H9 (cell line): ENCODE results near the gene PRSS16. TPM values are rescaled to one million over a fixed set of nuclear protein-coding genes. Genes with fewer than 3 reads are reported as not detected.

Source experiments
- DNase-seq: peaks from one replicate; pipeline ENCODE4 v3.0.0-alpha.2; 2017
- H2AFZ ChIP-seq: one replicate; pipeline ENCODE4 v1.6.1; 2013; ENCODE audit warnings: mild to moderate bottlenecking, low read length, control low read depth, moderate library complexity
- H2AK5ac ChIP-seq: 2 replicates; pipeline ENCODE4 v1.6.1; 2013; ENCODE audit warnings: low read length, control low read depth, mixed read lengths; ENCODE audit not compliant: insufficient read length
- H2BK120ac ChIP-seq: one replicate; pipeline ENCODE4 v1.6.1; 2013; ENCODE audit warnings: low read depth, mild to moderate bottlenecking, low read length, control low read depth, inconsistent platforms; ENCODE audit not compliant: poor library complexity, severe bottlenecking
- H2BK12ac ChIP-seq: 2 replicates; pipeline ENCODE4 v1.6.1; 2013; ENCODE audit warnings: low read length, control low read depth, mixed read lengths, low read depth; ENCODE audit not compliant: insufficient read length
- H2BK15ac ChIP-seq: 2 replicates; pipeline ENCODE4 v1.6.1; 2013; ENCODE audit warnings: low read depth, low read length, control low read depth
- H2BK20ac ChIP-seq: one replicate; pipeline ENCODE4 v1.6.1; 2013; ENCODE audit warnings: low read depth, mild to moderate bottlenecking, low read length, control low read depth, inconsistent platforms; ENCODE audit not compliant: poor library complexity, severe bottlenecking
- H2BK5ac ChIP-seq: 2 replicates; pipeline ENCODE4 v1.6.1; 2013; ENCODE audit warnings: low read length, control low read depth, mixed read lengths; ENCODE audit not compliant: insufficient read length
- H3K14ac ChIP-seq: 2 replicates; pipeline ENCODE4 v1.6.1; 2013; ENCODE audit warnings: low read length, control low read depth; ENCODE audit not compliant: insufficient read depth
- H3K18ac ChIP-seq: 2 replicates; pipeline ENCODE4 v1.6.1; 2013; ENCODE audit warnings: low read depth, mild to moderate bottlenecking, mixed read lengths, low read length, control low read depth; ENCODE audit not compliant: insufficient read length
- H3K23ac ChIP-seq: 2 replicates; pipeline ENCODE4 v1.6.1; 2013; ENCODE audit warnings: low read length, control low read depth, mixed read lengths, low read depth; ENCODE audit not compliant: insufficient read length
- H3K23me2 ChIP-seq: 2 replicates; pipeline ENCODE4 v1.6.1; 2013; ENCODE audit warnings: low read depth, mild to moderate bottlenecking, mixed read lengths, low read length, control low read depth; ENCODE audit not compliant: insufficient read length, poor library complexity, severe bottlenecking
- H3K27ac ChIP-seq: 2 replicates; pipeline ENCODE4 v1.5.1; 2013; ENCODE audit warnings: low read length, control low read depth, mixed read lengths, low read depth; ENCODE audit not compliant: insufficient read length
- H3K27me3 ChIP-seq: 2 replicates; pipeline ENCODE4 v1.6.1; 2013; ENCODE audit warnings: low read length, control low read depth, inconsistent platforms; ENCODE audit not compliant: insufficient read depth
- H3K4ac ChIP-seq: 2 replicates; pipeline ENCODE4 v1.6.1; 2013; ENCODE audit warnings: low read depth, mild to moderate bottlenecking, control low read depth, inconsistent platforms, low read length, moderate library complexity
- H3K4me1 ChIP-seq: 2 replicates; pipeline ENCODE4 v1.6.1; 2013; ENCODE audit warnings: low read length, control low read depth, inconsistent platforms; ENCODE audit not compliant: insufficient read depth
- H3K4me2 ChIP-seq: 2 replicates; pipeline ENCODE4 v1.6.1; 2013; ENCODE audit warnings: low read length, control low read depth, mixed read lengths; ENCODE audit not compliant: insufficient read length, insufficient read depth
- H3K56ac ChIP-seq: 2 replicates; pipeline ENCODE4 v1.6.1; 2013; ENCODE audit warnings: low read depth, mild to moderate bottlenecking, mixed read lengths, low read length, control low read depth; ENCODE audit not compliant: insufficient read length
- H3K79me1 ChIP-seq: 2 replicates; pipeline ENCODE4 v1.6.1; 2013; ENCODE audit warnings: low read depth, mild to moderate bottlenecking, moderate library complexity, low read length, control low read depth, inconsistent platforms; ENCODE audit not compliant: insufficient read depth, poor library complexity, severe bottlenecking
- H3K79me2 ChIP-seq: 2 replicates; pipeline ENCODE4 v1.6.1; 2013; ENCODE audit warnings: low read length, control low read depth, inconsistent platforms; ENCODE audit not compliant: insufficient read depth
- H3K9ac ChIP-seq: 2 replicates; pipeline ENCODE4 v1.6.1; 2013; ENCODE audit warnings: low read length, control low read depth, mixed read lengths; ENCODE audit not compliant: insufficient read length; ENCODE audit errors: extremely low read depth
- H3K9me3 ChIP-seq: one replicate; pipeline ENCODE4 v1.6.1; 2013; ENCODE audit warnings: low read depth, low read length, inconsistent platforms; ENCODE audit not compliant: control insufficient read depth
- H3T11ph ChIP-seq: one replicate; pipeline ENCODE4 v1.6.1; 2013; ENCODE audit warnings: mild to moderate bottlenecking, low read length, control low read depth, inconsistent platforms
- H4K20me1 ChIP-seq: one replicate; pipeline ENCODE4 v1.6.1; 2013; ENCODE audit not compliant: control insufficient read depth, insufficient read length, insufficient read depth
- H4K5ac ChIP-seq: 2 replicates; pipeline ENCODE4 v1.6.1; 2013; ENCODE audit warnings: low read depth, mild to moderate bottlenecking, mixed read lengths, low read length, control low read depth; ENCODE audit not compliant: insufficient read length
- H4K8ac ChIP-seq: replicated peaks from 2 replicates; pipeline ENCODE4 v1.6.1; 2013; ENCODE audit warnings: low read length, control low read depth, mixed read lengths, low read depth; ENCODE audit not compliant: insufficient read length
- H4K91ac ChIP-seq: 2 replicates; pipeline ENCODE4 v1.6.1; 2013; ENCODE audit warnings: low read depth, mild to moderate bottlenecking, moderate library complexity, mixed read lengths, low read length, control low read depth; ENCODE audit not compliant: insufficient read length
- H3K27ac Mint-ChIP-seq, 3 experiments: 2 replicates in 2 of 3; 3 replicates in 1 of 3; pipeline ENCODE4 v1.8.0; 2020 to 2021; ENCODE audit warnings: mixed read lengths in 3 of 3, mild to moderate bottlenecking in 1 of 3, moderate library complexity in 1 of 3
- H3K27me3 Mint-ChIP-seq: 2 replicates; pipeline ENCODE4 v1.8.0; 2021; ENCODE audit warnings: low read depth, mild to moderate bottlenecking, moderate library complexity, mixed read lengths
- H3K36me3 Mint-ChIP-seq, 3 experiments: 2 replicates in 2 of 3; 3 replicates in 1 of 3; pipeline ENCODE4 v1.8.0; 2020 to 2021; ENCODE audit warnings: low read depth in 3 of 3, mixed read lengths in 3 of 3; ENCODE audit not compliant: insufficient read depth in 1 of 3
- H3K4me1 Mint-ChIP-seq, 2 experiments: 2 replicates each; pipeline ENCODE4 v1.8.0; 2020; ENCODE audit warnings: mixed read lengths in 2 of 2
- H3K4me3 Mint-ChIP-seq, 2 experiments: 2 replicates in 1 of 2; 3 replicates in 1 of 2; pipeline ENCODE4 v1.8.0; 2020 to 2021; ENCODE audit warnings: mild to moderate bottlenecking in 2 of 2, mixed read lengths in 2 of 2, moderate library complexity in 1 of 2
- H3K9me3 Mint-ChIP-seq, 2 experiments: 2 replicates in 1 of 2; 3 replicates in 1 of 2; pipeline ENCODE4 v1.8.0; 2020; ENCODE audit warnings: mild to moderate bottlenecking in 2 of 2, mixed read lengths in 2 of 2, moderate library complexity in 1 of 2
- WGBS: extraction: QIAGEN DNeasy Blood & Tissue Kit; methylation state at CpG from one replicate; pipeline ENCODE4 v1.1.7; 2013; ENCODE audit warnings: missing lambda C conversion rate, low lambda C conversion rate, mixed read lengths; ENCODE audit not compliant: insufficient read length; ENCODE audit errors: extremely low coverage; 5-methylcytosine and 5-hydroxymethylcytosine counted together
- total RNA-seq: library from RNA; stranded (reverse); gene quantifications from 2 replicates; pipeline ENCODE4 v1.2.1, GENCODE V29; 2021
- TF ChIP-seq, protein P1 (sequence below): fragments of 200-600 bp; sonication (generic); conservative IDR thresholded peaks from 3 replicates; pipeline ENCODE4 v1.8.0; 2021; ENCODE audit warnings: antibody characterized with exemption, mild to moderate bottlenecking

PRSS16 gene
- total RNA-seq, 1 experiment from 2014 or later = 14.8 TPM

DNA sequence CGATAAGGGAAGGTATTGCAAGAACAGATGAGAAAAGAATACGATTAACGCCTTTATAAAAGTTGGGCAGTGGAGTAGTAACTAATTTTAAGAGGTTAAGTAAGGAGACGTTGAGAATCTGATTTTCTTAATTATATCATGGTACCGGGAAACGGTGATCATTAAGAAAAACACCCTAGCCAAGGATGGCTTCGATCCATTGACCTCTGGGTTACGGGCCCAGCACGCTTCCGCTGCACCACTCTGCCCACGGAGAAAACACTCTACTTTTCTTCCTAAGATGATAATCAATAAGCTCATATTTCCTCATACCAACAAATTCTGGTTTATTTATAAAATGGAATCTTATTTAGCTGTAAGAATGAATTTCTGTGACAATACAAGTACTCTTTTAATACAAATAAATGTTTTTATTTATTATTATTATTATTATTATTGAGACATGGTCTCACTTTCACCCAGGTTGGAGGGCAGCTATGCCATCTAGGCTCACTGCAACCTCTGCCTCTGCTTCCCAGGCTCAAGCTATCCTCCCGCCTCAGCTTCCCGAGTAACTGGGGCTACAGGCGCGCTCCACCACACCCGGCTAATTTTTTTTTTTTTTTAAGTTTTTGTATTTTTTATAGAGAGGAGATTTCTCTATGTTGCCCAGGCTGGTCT, 56.2 kb downstream of the PRSS16 start:
- Histone ChIP-seq H4K20me1 (no peaks in the 10 kb centered on the region), H3K4me1 (no peaks in the 10 kb centered on the region), H2BK5ac (no peak overlapping the region), H4K8ac (no peak overlapping the region), H3K18ac (no peak overlapping the region), H3K9ac (no peak overlapping the region), H4K91ac (no peak overlapping the region), H3K27me3 (no peaks in the 10 kb centered on the region), H3K14ac (no peak overlapping the region), H3T11ph (no peak overlapping the region), H3K4me2 (peak overlapping the region; percentile 33), H3K79me2 (no peaks in the 10 kb centered on the region), H2BK15ac (no peak overlapping the region), H2BK120ac (no peak overlapping the region), H3K23me2 (peaks cover 5% of the 10 kb centered on the region), H3K27ac (no peak overlapping the region), H2BK12ac (no peak overlapping the region), H3K4ac (no peak overlapping the region), H3K56ac (no peak overlapping the region), H3K9me3 (no peaks in the 10 kb centered on the region), H2AK5ac (no peak overlapping the region), H3K23ac (no peak overlapping the region), H2BK20ac (no peak overlapping the region), H4K5ac (no peak overlapping the region), H3K79me1 (no peaks in the 10 kb centered on the region), H2AFZ (no peak overlapping the region)
- TF ChIP-seq, protein P1, sequence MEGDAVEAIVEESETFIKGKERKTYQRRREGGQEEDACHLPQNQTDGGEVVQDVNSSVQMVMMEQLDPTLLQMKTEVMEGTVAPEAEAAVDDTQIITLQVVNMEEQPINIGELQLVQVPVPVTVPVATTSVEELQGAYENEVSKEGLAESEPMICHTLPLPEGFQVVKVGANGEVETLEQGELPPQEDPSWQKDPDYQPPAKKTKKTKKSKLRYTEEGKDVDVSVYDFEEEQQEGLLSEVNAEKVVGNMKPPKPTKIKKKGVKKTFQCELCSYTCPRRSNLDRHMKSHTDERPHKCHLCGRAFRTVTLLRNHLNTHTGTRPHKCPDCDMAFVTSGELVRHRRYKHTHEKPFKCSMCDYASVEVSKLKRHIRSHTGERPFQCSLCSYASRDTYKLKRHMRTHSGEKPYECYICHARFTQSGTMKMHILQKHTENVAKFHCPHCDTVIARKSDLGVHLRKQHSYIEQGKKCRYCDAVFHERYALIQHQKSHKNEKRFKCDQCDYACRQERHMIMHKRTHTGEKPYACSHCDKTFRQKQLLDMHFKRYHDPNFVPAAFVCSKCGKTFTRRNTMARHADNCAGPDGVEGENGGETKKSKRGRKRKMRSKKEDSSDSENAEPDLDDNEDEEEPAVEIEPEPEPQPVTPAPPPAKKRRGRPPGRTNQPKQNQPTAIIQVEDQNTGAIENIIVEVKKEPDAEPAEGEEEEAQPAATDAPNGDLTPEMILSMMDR = no peak
- Mint-ChIP-seq H3K9me3 (no peaks in the 10 kb centered on the region), H3K4me1 (peaks cover 2 to 9% of the 10 kb centered on the region in 2 experiments; a peak in 2 of 4 replicates), H3K36me3 (no peaks in the 10 kb centered on the region), H3K27ac (no peak overlapping the region), H3K4me3 (peak overlapping the region in 1 of 2 experiments; percentile 69; a peak in 3 of 5 replicates), H3K27me3 (peaks cover 26% of the 10 kb centered on the region)
- WGBS = no CpG with 5 or more reads among the region's 16 CpGs
- no peak for DNase-seq

Other genes starting within 250 kb of the PRSS16 start
- gene POM121L2, start 64.6 kb downstream of the PRSS16 start, total RNA-seq = not detected in 2 replicates
- gene ZNF391, start 141.1 kb downstream of the PRSS16 start, total RNA-seq = 4.4 and 5.4 TPM in 2 replicates
- 6.3 and 6.5 TPM in 2 replicates for gene ZNF184, start 225.4 kb downstream of the PRSS16 start, total RNA-seq